GM21423 (cell line): ENCODE data around the gene ATP4A.

ENCODE experiments used
- ATAC-seq: cut with Tn5 transposase; IDR thresholded peaks from one replicate; pipeline ENCODE4 v1.9.1; 2021; ENCODE audit warnings: mild to moderate bottlenecking, moderate library complexity; ENCODE audit not compliant: unreplicated experiment

ATP4A gene

DNA sequence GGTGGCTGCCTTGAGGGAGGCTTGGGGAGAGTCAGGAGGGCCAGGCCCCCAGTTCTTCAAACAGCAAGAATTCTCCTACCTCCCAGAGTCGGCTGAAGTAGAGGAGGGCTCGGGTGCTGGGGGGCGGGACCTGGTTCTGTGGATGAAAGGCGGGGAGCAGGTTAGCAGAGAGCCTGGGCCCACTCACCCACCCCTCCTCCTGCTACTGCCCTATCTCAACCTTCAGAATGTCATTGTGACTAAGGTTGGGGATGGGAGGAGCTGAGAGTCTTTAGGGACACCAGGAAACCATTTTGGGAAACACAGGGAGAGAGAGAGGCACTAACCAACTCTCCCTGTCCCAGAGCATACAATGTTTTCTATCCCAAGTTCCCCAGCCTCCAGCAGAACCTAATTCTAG is 60.7 kb downstream of the ATP4A start:
- no peak for ATAC-seq

DNA sequence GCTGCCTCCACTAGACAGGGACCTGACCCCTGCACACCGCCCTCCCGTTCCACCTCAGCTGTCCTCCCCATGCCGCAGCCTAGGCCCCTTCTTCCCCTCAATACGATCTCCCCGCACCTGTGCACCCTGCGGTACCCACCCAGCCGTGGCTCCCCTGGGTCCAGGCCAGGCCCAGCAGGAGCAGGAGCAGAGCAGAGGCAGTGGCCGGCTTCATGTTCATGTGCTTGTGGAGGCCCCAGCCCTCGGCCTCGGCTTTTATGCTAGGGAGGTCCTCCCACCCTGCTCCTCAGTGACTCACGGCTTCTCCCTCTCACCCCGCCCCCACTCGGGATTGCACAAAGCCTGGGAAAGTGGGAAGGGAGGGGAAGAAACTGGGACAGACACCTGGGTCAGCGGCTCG is 61.8 kb downstream of the ATP4A start:
- ATAC-seq, result no peak

- ATAC-seq, result no peak
Observed at GRCh38 chr19:35500611-35501010, 62.8 kb downstream of the ATP4A start.
